Keratinocyte (primary cell): ENCODE data around the gene CXXC5. TPM values are rescaled to one million over a fixed set of nuclear protein-coding genes. Genes with fewer than 3 reads are reported as not detected.
"Not testable (repeated sequence)": the region's sequence is repeated elsewhere in the genome, so short reads cannot be mapped to it uniquely, and the experiment has no call there.

Source experiments
- DNase-seq: peaks from one replicate; pipeline ENCODE4 v3.0.0-alpha.2; 2011; ENCODE audit warnings: low read depth, missing footprints, low spot score
- FAIRE-seq: peaks from 2 replicates; lab custom pipeline; 2011; peaks lifted over from hg19 to GRCh38; lab: Jason Lieb, UNC
- H2AFZ ChIP-seq: 2 replicates; pipeline ENCODE4 v1.6.0; 2012; ENCODE audit warnings: low read length, control low read depth, inconsistent platforms; ENCODE audit not compliant: control insufficient read depth
- H3K27ac ChIP-seq: 2 replicates; pipeline ENCODE4 v1.5.1; 2011; ENCODE audit warnings: low read length; ENCODE audit not compliant: control insufficient read depth, insufficient read depth
- H3K27me3 ChIP-seq: 3 replicates; pipeline ENCODE4 v1.6.0; 2011; ENCODE audit warnings: low read length; ENCODE audit not compliant: control insufficient read depth, insufficient read depth; ENCODE audit errors: extremely low read depth
- H3K36me3 ChIP-seq, 2 experiments: 2 replicates in 1 of 2; 3 replicates in 1 of 2; pipeline ENCODE4 v1.5.1; 2011; ENCODE audit warnings: low read length in 2 of 2, mild to moderate bottlenecking in 1 of 2; ENCODE audit not compliant: control insufficient read depth in 2 of 2, insufficient read depth in 2 of 2; ENCODE audit errors: extremely low read depth in 1 of 2
- H3K4me1 ChIP-seq: 3 replicates; pipeline ENCODE4 v1.5.1; 2011; ENCODE audit warnings: low read length; ENCODE audit not compliant: control insufficient read depth, insufficient read depth; ENCODE audit errors: extremely low read depth
- H3K4me2 ChIP-seq: 3 replicates; pipeline ENCODE4 v1.6.0; 2011; ENCODE audit warnings: low read depth, low read length; ENCODE audit not compliant: control insufficient read depth, insufficient read depth; ENCODE audit errors: extremely low read depth
- H3K4me3 ChIP-seq, 3 experiments: fragments of 200-600 bp in 1 of 3; sonication (generic) in 1 of 3; 2 replicates in 2 of 3; 3 replicates in 1 of 3; pipeline ENCODE4 v1.5.1; 2011 to 2016; ENCODE audit warnings: low read length in 3 of 3, mild to moderate bottlenecking in 3 of 3, control low read depth in 2 of 3, inconsistent platforms in 1 of 3, low read depth in 1 of 3, mixed read lengths in 1 of 3, mixed run types in 1 of 3, moderate library complexity in 1 of 3; ENCODE audit not compliant: control insufficient read depth in 2 of 3, insufficient read depth in 2 of 3; ENCODE audit errors: extremely low read depth in 1 of 3
- H3K79me2 ChIP-seq: 2 replicates; pipeline ENCODE4 v1.6.0; 2012; ENCODE audit warnings: low read length; ENCODE audit not compliant: control insufficient read depth, insufficient read depth
- H3K9ac ChIP-seq: 3 replicates; pipeline ENCODE4 v1.6.0; 2011; ENCODE audit warnings: low read length; ENCODE audit not compliant: control insufficient read depth, insufficient read depth; ENCODE audit errors: extremely low read depth
- H3K9me1 ChIP-seq: 3 replicates; pipeline ENCODE4 v1.6.0; 2011; ENCODE audit warnings: low read length; ENCODE audit not compliant: control insufficient read depth, insufficient read depth; ENCODE audit errors: extremely low read depth
- H3K9me3 ChIP-seq: 2 replicates; pipeline ENCODE4 v1.5.1; 2012; ENCODE audit warnings: low read depth, low read length; ENCODE audit not compliant: control insufficient read depth
- H4K20me1 ChIP-seq: 3 replicates; pipeline ENCODE4 v1.6.0; 2011; ENCODE audit warnings: low read length; ENCODE audit not compliant: control insufficient read depth, insufficient read depth; ENCODE audit errors: extremely low read depth
- CTCF ChIP-seq, 3 experiments: IDR thresholded peaks in 1 of 3; conservative IDR thresholded peaks in 1 of 3; optimal IDR thresholded peaks in 1 of 3; 2 replicates in 2 of 3; 3 replicates in 1 of 3; pipeline versions ENCODE3 to v1.5.1; 2011; ENCODE audit warnings: low read length in 3 of 3, mild to moderate bottlenecking in 3 of 3, moderate library complexity in 2 of 3, control low read depth in 1 of 3, inconsistent platforms in 1 of 3; ENCODE audit not compliant: insufficient read depth in 2 of 3; ENCODE audit errors: extremely low read depth in 1 of 3
- EZH2 ChIP-seq: IDR thresholded peaks from one replicate; pipeline ENCODE4 v1.6.1; 2012; ENCODE audit warnings: inconsistent platforms, mild to moderate bottlenecking, low read length, moderate library complexity
- dilution Hi-C: fragments of 300-500 bp; cut with MboI; formaldehyde crosslinking; loops from one replicate; pipeline ENCODE4 v1.7.0; 2020; ENCODE audit warnings: low sequenced_read_pairs; ENCODE audit not compliant: extremely low pct_ligation_motif_present
- polyA plus RNA-seq, 5 experiments: library from polyadenylated mRNA; depleted of rRNA in 3 of 5; stranded (reverse) in 3 of 5; stranded (forward) in 1 of 5; unstranded in 1 of 5; fragments of >200 nt; gene quantifications; 1 replicate in 1 of 5; 2 replicates in 3 of 5; 3 replicates in 1 of 5; pipeline versions ENCODE4 v1.2.1 to v1.2.3, GENCODE V29; 2011 to 2012; ENCODE audit warnings: missing spikeins in 2 of 5, low read depth in 1 of 5, low replicate concordance in 1 of 5

CXXC5 gene
- polyA plus RNA-seq, 1 donor (not counting 4 experiments of a cell fraction or from before 2014, with no cell fraction given), result 1.0 TPM

GRCh38 chr5:139717221-139717620 lies 69.1 kb downstream of the CXXC5 start:
- Histone ChIP-seq H4K20me1 (no peaks in the 10 kb centered on the region), H3K9ac (no peak overlapping the region), H2AFZ (no peak overlapping the region), H3K27me3 (peaks cover 12% of the 10 kb centered on the region), H3K27ac (no peak overlapping the region), H3K9me1 (no peaks in the 10 kb centered on the region), H3K4me3 (no peak overlapping the region), H3K4me2 (no peak overlapping the region), H3K9me3 (no peaks in the 10 kb centered on the region), H3K79me2 (no peaks in the 10 kb centered on the region), H3K4me1 (no peaks in the 10 kb centered on the region), H3K36me3 (no peaks in the 10 kb centered on the region)
- dilution Hi-C loops, result no loop called here
- FAIRE-seq (no peak), DNase-seq (no peak)
- TF ChIP-seq EZH2, result no peak
- no peak for TF ChIP-seq CTCF (optimal IDR thresholded peaks at IDR 0.05 in 1 of 3, IDR thresholded peaks at IDR 0.05 in 1 of 3, conservative IDR thresholded peaks at IDR 0.05 in 1 of 3; ENCODE audit: extremely low read depth in 1 of 3, insufficient read depth in 2 of 3, low read length in 3 of 3)

GRCh38 chr5:139718403-139718802 lies 70.3 kb downstream of the CXXC5 start:
- H3K4me3 ChIP-seq, DNase-seq, H2AFZ ChIP-seq, H3K9me3 ChIP-seq, H3K4me2 ChIP-seq, H3K9ac ChIP-seq, H3K27ac ChIP-seq, H4K20me1 ChIP-seq, dilution Hi-C loops, H3K36me3 ChIP-seq, FAIRE-seq, H3K79me2 ChIP-seq, H3K27me3 ChIP-seq, H3K9me1 ChIP-seq, H3K4me1 ChIP-seq: not testable (repeated sequence)

- FAIRE-seq, H4K20me1 ChIP-seq, H3K27me3 ChIP-seq, H3K9ac ChIP-seq, H3K27ac ChIP-seq, H3K4me3 ChIP-seq, H2AFZ ChIP-seq, H3K79me2 ChIP-seq, H3K4me1 ChIP-seq, H3K36me3 ChIP-seq, dilution Hi-C loops, H3K9me1 ChIP-seq, H3K4me2 ChIP-seq, DNase-seq, H3K9me3 ChIP-seq: not testable (repeated sequence)
Observed at GRCh38 chr5:139719970-139720369, 71.8 kb downstream of the CXXC5 start.
